GM13977 (cell line): ENCODE data around the gene TAOK2.

ENCODE experiments used
- DNase-seq: peaks from one replicate; pipeline ENCODE4 v3.0.0; 2012; ENCODE audit warnings: low spot score
- CTCF ChIP-seq: IDR thresholded peaks from 2 replicates; pipeline ENCODE4 v1.5.1; 2012; ENCODE audit warnings: mild to moderate bottlenecking, control low read depth; ENCODE audit not compliant: insufficient read depth; ENCODE audit errors: extremely low read depth, missing control alignments
- in situ Hi-C: fragments of 300-500 bp; cut with MboI; formaldehyde crosslinking; loops from one replicate; pipeline ENCODE4 v1.12.0; 2022; ENCODE audit warnings: low sequenced_read_pairs, low pct_unique_long_range_greater_than_20kb, mixed read lengths, inconsistent platforms; ENCODE audit not compliant: unreplicated experiment

Gene TAOK2

GRCh38 chr16:29968205-29968604 lies 5.5 kb upstream of the TAOK2 start:
- in situ Hi-C loops: no loop called here
- DNase-seq: no peak
- no peak for TF ChIP-seq CTCF

- in situ Hi-C loops: no loop called here
- no peak for DNase-seq
- TF ChIP-seq CTCF: no peak
Measured at GRCh38 chr16:29971304-29971703, 2.4 kb upstream of the TAOK2 start.

- no peak for DNase-seq
- no peak for TF ChIP-seq CTCF
- in situ Hi-C loops: no loop called here
Measured at GRCh38 chr16:29972500-29972899, 1.2 kb upstream of the TAOK2 start.

- in situ Hi-C loops: no loop called here
- TF ChIP-seq CTCF: no peak
- no peak for DNase-seq
Measured at GRCh38 chr16:29972992-29973383, 680 bp upstream of the TAOK2 start.

GRCh38 chr16:29974291-29975133 lies 844 bp downstream of the TAOK2 start:
- DNase-seq: no peak
- in situ Hi-C loops: no loop called here
- TF ChIP-seq CTCF: peak; percentile 10

GRCh38 chr16:29975134-29975538 lies 1.5 kb downstream of the TAOK2 start:
- no peak for TF ChIP-seq CTCF
- DNase-seq: no peak
- in situ Hi-C loops: no loop called here
